ENCODE measurements around the gene PROC. TPM values are rescaled to one million over a fixed set of nuclear protein-coding genes. Genes with fewer than 3 reads are reported as not detected.

PROC gene
- total RNA-seq, 2 experiments from 2014 or later, result not detected

DNA sequence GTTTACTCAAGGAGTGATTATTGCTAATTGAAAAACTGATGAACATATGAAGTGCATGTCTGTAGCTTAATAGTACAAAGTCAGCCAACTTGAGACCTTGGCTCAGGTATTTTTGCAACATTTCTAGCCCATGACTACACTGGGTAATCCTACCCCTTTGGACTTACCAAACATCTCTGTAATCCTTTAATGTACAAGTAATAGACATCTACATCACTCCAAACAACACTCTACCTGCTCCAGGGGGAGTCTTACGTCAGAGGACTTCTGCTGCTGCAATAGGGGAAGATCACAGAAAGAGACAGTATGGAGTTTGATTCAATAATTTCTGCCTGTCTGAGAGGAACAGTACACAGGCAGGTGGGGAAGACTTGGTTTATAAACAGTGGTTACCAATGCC lies 54.0 kb downstream of the PROC start:
- Mint-ChIP-seq H3K9me3 (peaks cover 7% of the 10 kb centered on the region), H3K27me3 (no peaks in the 10 kb centered on the region), H3K36me3 (peaks cover 29% of the 10 kb centered on the region), H3K4me1 (no peaks in the 10 kb centered on the region), H3K27ac (no peak overlapping the region), H3K4me3 (no peak overlapping the region)
- DNase-seq (no peak), ATAC-seq (ENCODE audit: low read depth) (no peak)
- POLR2A ChIA-PET, result no interaction called here

DNA sequence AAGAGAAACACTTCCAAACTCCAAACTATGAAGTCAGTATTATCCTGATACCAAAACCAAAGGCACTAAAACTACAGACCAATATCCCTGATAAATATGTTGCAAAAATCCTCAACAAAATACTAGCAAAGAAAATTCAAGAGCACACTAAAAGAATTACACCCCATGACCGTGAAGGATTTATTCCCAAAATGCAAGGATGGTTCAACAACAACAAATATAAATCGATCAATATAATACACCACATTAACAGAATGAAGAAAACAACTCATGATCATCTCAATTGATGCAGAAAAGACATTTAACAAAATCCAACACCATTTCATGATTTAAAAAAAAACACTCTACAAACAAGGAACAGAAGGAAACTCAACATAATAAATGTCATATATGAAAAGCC lies 57.6 kb downstream of the PROC start:
- Mint-ChIP-seq H3K27me3 (no peaks in the 10 kb centered on the region), H3K4me1 (no peaks in the 10 kb centered on the region), H3K36me3 (peaks cover 27% of the 10 kb centered on the region), H3K9me3 (peaks cover 7% of the 10 kb centered on the region), H3K27ac (no peak overlapping the region), H3K4me3 (no peak overlapping the region)
- DNase-seq (no peak), ATAC-seq (ENCODE audit: low read depth) (no peak)
- POLR2A ChIA-PET, result no interaction called here

Small RNA genes within 50 kb of the gene (microRNA-seq; reads per million reads assigned to microRNA genes)
- not detected for gene MIR4783

Other genes with a start within 250 kb of the PROC start
- not detected for gene CYP27C1, start 198.1 kb upstream of the PROC start, total RNA-seq
- 10 to 100 TPM; 60.6 to 64.8 TPM for gene ERCC3, start 124.3 kb upstream of the PROC start, total RNA-seq
- 10 to 100 TPM; 65.2 to 69.0 TPM for gene MAP3K2, start 30.5 kb upstream of the PROC start, total RNA-seq
- 10 to 100 TPM; 53.1 to 59.6 TPM for gene IWS1, start 108.1 kb downstream of the PROC start, total RNA-seq
- gene MYO7B, start 117.3 kb downstream of the PROC start, total RNA-seq, result 1 to 10 TPM; 4.7 to 5.2 TPM
- not detected for gene GPR17, start 227.7 kb downstream of the PROC start, total RNA-seq